Measurements from ENCODE around the gene SMAD3.
A peak's percentile ranks its signal among the peaks of the same experiment; 100 is the strongest.
"Not testable (repeated sequence)": the region's sequence is repeated elsewhere in the genome, so short reads cannot be mapped to it uniquely, and the experiment has no call there.

The SMAD3 gene

GRCh38 chr15:67065531-67066005 is at the start of gene SMAD3:
SMAD3 (plus strand) TSS chr15:67065602; CDS start chr15:67066155, 553 bp downstream.
- peak; percentile 59 for DNase-seq

- DNase-seq, result no peak
Observed at GRCh38 chr15:67017311-67017710, 48.1 kb upstream of the SMAD3 start.

GRCh38 chr15:67018026-67018425 is 47.4 kb upstream of the SMAD3 start:
- no peak for DNase-seq

GRCh38 chr15:67018441-67018840 is 47.0 kb upstream of the SMAD3 start:
- no peak for DNase-seq

GRCh38 chr15:67019069-67019468 is 46.3 kb upstream of the SMAD3 start:
- no peak for DNase-seq

- DNase-seq, result no peak
Observed at GRCh38 chr15:67019884-67020520, 45.4 kb upstream of the SMAD3 start.

- not testable (repeated sequence) for DNase-seq
Observed at GRCh38 chr15:67020668-67021067, 44.7 kb upstream of the SMAD3 start.

- no peak for DNase-seq
Observed at GRCh38 chr15:67021455-67021854, 43.9 kb upstream of the SMAD3 start.

GRCh38 chr15:67022587-67023105 is 42.8 kb upstream of the SMAD3 start:
- DNase-seq, result no peak

- no peak for DNase-seq
Observed at GRCh38 chr15:67023517-67024313, 41.7 kb upstream of the SMAD3 start.

- peak; percentile 59 for DNase-seq
Observed at GRCh38 chr15:67024314-67024997, 40.9 kb upstream of the SMAD3 start.

GRCh38 chr15:67024998-67025368 is 40.4 kb upstream of the SMAD3 start:
- no peak for DNase-seq

GRCh38 chr15:67025719-67026609 is 39.4 kb upstream of the SMAD3 start:
- peak; percentile 53 for DNase-seq

- no peak for DNase-seq
Observed at GRCh38 chr15:67026610-67026967, 38.8 kb upstream of the SMAD3 start.

GRCh38 chr15:67028440-67028839 is 37.0 kb upstream of the SMAD3 start:
- not testable (repeated sequence) for DNase-seq

- DNase-seq, result no peak
Observed at GRCh38 chr15:67030036-67030762, 35.2 kb upstream of the SMAD3 start.

GRCh38 chr15:67031331-67031730 is 34.1 kb upstream of the SMAD3 start:
- DNase-seq, result no peak

GRCh38 chr15:67032608-67033007 is 32.8 kb upstream of the SMAD3 start:
- no peak for DNase-seq

- no peak for DNase-seq
Observed at GRCh38 chr15:67033012-67033411, 32.4 kb upstream of the SMAD3 start.

- DNase-seq, result no peak
Observed at GRCh38 chr15:67033571-67034044, 31.8 kb upstream of the SMAD3 start.

GRCh38 chr15:67035886-67036285 is 29.5 kb upstream of the SMAD3 start:
- DNase-seq, result no peak
